GM23338 (cell line): ENCODE data around the gene KRT74.

Source experiments
- CREB1 ChIP-seq: fragments of 250-450 bp; sonication (Bioruptor Pico); IDR thresholded peaks from 2 replicates; pipeline ENCODE4 v1.5.0; 2020; ENCODE audit warnings: low read depth, mild to moderate bottlenecking, moderate library complexity
- ETS1 ChIP-seq: IDR thresholded peaks from 2 replicates; pipeline ENCODE4 v1.6.1; 2016; ENCODE audit warnings: antibody characterized with exemption
- EZH2 ChIP-seq: fragments of 200-600 bp; sonication (generic); IDR thresholded peaks from one replicate; pipeline ENCODE4 v1.8.0; 2017; ENCODE audit warnings: antibody characterized with exemption, mild to moderate bottlenecking, low read depth; ENCODE audit not compliant: unreplicated experiment
- EZH2phosphoT487 ChIP-seq: fragments of 200-600 bp; sonication (generic); IDR thresholded peaks from one replicate; pipeline ENCODE4 v1.8.1; 2018; ENCODE audit warnings: antibody characterized with exemption; ENCODE audit not compliant: unreplicated experiment
- TF ChIP-seq, protein P1 (sequence below), 2 experiments: fragments of 200-600 bp in 1 of 2; sonication (generic) in 1 of 2; conservative IDR thresholded peaks; 2 replicates each; pipeline versions ENCODE4 v1.5.1 to v1.6.1; 2016 to 2017; ENCODE audit warnings: antibody characterized with exemption in 2 of 2, low read depth in 2 of 2, mild to moderate bottlenecking in 2 of 2, moderate library complexity in 1 of 2

- TF ChIP-seq ETS1 (no peak), EZH2 (no peak), EZH2phosphoT487 (no peak), CREB1 (no peak)
- TF ChIP-seq, protein P1, sequence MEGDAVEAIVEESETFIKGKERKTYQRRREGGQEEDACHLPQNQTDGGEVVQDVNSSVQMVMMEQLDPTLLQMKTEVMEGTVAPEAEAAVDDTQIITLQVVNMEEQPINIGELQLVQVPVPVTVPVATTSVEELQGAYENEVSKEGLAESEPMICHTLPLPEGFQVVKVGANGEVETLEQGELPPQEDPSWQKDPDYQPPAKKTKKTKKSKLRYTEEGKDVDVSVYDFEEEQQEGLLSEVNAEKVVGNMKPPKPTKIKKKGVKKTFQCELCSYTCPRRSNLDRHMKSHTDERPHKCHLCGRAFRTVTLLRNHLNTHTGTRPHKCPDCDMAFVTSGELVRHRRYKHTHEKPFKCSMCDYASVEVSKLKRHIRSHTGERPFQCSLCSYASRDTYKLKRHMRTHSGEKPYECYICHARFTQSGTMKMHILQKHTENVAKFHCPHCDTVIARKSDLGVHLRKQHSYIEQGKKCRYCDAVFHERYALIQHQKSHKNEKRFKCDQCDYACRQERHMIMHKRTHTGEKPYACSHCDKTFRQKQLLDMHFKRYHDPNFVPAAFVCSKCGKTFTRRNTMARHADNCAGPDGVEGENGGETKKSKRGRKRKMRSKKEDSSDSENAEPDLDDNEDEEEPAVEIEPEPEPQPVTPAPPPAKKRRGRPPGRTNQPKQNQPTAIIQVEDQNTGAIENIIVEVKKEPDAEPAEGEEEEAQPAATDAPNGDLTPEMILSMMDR (conservative IDR thresholded peaks at IDR 0.05; ENCODE audit: low read depth in 2 of 2), result peak in 1 of 2 experiments; percentile 19; a peak in 1 of 4 replicates
Measured at GRCh38 chr12:52582486-52582885, 8.8 kb upstream of the KRT74 start.
